Loucy (cell line): Measurements from ENCODE around the gene DPP8.

Experiments
- EZH2phosphoT487 ChIP-seq: fragments of 200-600 bp; IDR thresholded peaks from 2 replicates; pipeline ENCODE4 v1.6.1; 2018; ENCODE audit warnings: antibody characterized with exemption, mild to moderate bottlenecking, moderate library complexity, borderline replicate concordance
- TF ChIP-seq, protein P1 (sequence below): fragments of 200-600 bp; sonication (generic); conservative IDR thresholded peaks from 2 replicates; pipeline ENCODE4 v1.5.1; 2014; ENCODE audit warnings: mild to moderate bottlenecking, antibody characterized with exemption, low read length

DNA sequence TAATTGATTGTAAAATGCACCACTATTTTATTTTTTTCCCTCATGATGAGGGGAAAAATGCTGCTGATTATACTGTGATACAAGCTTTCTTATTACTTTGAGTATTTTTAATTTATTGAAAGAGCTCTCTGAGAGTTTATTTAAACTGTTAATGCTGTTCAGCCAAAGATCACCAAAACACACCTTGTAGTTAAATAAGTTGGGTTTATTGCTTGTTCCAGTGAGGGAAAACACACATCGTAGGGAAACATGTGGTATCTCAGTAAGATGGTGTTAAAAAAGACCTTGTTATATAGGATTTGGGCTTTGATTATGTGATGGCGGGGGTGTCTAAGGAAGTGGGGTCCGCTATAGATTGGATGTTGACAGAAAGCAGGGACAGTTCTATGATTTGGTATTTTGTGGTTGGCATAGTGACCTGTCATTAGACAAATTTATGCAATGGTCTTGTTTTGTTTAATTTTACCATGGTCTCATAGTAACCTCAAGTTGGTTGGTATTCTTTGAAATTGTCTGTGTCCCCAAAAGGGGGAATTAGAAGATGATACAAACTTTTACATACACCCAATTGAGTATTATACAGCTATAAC lies 23.8 kb upstream of the DPP8 start:
- TF ChIP-seq, protein P1, sequence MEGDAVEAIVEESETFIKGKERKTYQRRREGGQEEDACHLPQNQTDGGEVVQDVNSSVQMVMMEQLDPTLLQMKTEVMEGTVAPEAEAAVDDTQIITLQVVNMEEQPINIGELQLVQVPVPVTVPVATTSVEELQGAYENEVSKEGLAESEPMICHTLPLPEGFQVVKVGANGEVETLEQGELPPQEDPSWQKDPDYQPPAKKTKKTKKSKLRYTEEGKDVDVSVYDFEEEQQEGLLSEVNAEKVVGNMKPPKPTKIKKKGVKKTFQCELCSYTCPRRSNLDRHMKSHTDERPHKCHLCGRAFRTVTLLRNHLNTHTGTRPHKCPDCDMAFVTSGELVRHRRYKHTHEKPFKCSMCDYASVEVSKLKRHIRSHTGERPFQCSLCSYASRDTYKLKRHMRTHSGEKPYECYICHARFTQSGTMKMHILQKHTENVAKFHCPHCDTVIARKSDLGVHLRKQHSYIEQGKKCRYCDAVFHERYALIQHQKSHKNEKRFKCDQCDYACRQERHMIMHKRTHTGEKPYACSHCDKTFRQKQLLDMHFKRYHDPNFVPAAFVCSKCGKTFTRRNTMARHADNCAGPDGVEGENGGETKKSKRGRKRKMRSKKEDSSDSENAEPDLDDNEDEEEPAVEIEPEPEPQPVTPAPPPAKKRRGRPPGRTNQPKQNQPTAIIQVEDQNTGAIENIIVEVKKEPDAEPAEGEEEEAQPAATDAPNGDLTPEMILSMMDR: no peak
- TF ChIP-seq EZH2phosphoT487: no peak
